Naive thymus-derived CD8-positive, alpha-beta T cell (primary cell): Measurements from ENCODE around the gene ARPC1B. TPM values are rescaled to one million over a fixed set of nuclear protein-coding genes. Genes with fewer than 3 reads are reported as not detected.
"Not testable (repeated sequence)": the region's sequence is repeated elsewhere in the genome, so short reads cannot be mapped to it uniquely, and the experiment has no call there.

Experiments used
- ATAC-seq, 2 donors: fragments of 150-1000 bp; cut with Tn5 transposase in 1 of 2; sonication (Bioruptor Pico), chemical (Tn5 transposase) in 1 of 2; 1 replicate in 1 of 2; 2 replicates in 1 of 2; pipeline ENCODE4 v1.10.0; 2021; ENCODE audit warnings: mild to moderate bottlenecking in 2 of 2, moderate library complexity in 2 of 2
- POLR2A ChIA-PET: fragments of 350-600 bp; sonication (Branson Sonifier 250); formaldehyde crosslinking; loops from one replicate; lab custom pipeline; 2021; ENCODE audit warnings: antibody characterized with exemption; lab: Charles Lee
- DNase-seq, 10 donors: peaks; one replicate each; pipeline versions ENCODE4 v3.0.0 to v3.0.0-alpha.2; 2020 to 2022
- H3K27ac Mint-ChIP-seq, 10 donors: one replicate each; pipeline ENCODE4 v1.8.0; 2020 to 2022; ENCODE audit warnings: mild to moderate bottlenecking in 10 of 10, mixed read lengths in 10 of 10, moderate library complexity in 4 of 10, inconsistent platforms in 1 of 10
- H3K27me3 Mint-ChIP-seq, 5 donors: one replicate each; pipeline ENCODE4 v1.8.0; 2021 to 2022; ENCODE audit warnings: mixed read lengths in 5 of 5
- H3K36me3 Mint-ChIP-seq, 3 donors: one replicate each; pipeline ENCODE4 v1.8.0; 2020 to 2022; ENCODE audit warnings: mixed read lengths in 3 of 3, mild to moderate bottlenecking in 2 of 3, inconsistent platforms in 1 of 3
- H3K4me1 Mint-ChIP-seq, 4 donors: one replicate each; pipeline ENCODE4 v1.8.0; 2021 to 2022; ENCODE audit warnings: mixed read lengths in 4 of 4
- H3K4me3 Mint-ChIP-seq, 10 donors: one replicate each; pipeline ENCODE4 v1.8.0; 2020 to 2022; ENCODE audit warnings: mild to moderate bottlenecking in 10 of 10, mixed read lengths in 10 of 10, moderate library complexity in 6 of 10, inconsistent platforms in 1 of 10
- H3K9me3 Mint-ChIP-seq, 9 donors: one replicate each; pipeline ENCODE4 v1.8.0; 2020 to 2022; ENCODE audit warnings: mixed read lengths in 9 of 9, mild to moderate bottlenecking in 3 of 9, inconsistent platforms in 1 of 9, moderate library complexity in 1 of 9
- polyA plus RNA-seq, 3 donors: library from polyadenylated mRNA; unstranded; fragments of 300-500 nt; fragmentation: Illumina TruSeq; gene quantifications; one replicate each; pipeline ENCODE4 v1.2.3, GENCODE V29; 2021
- total RNA-seq, 8 experiments: library from RNA in 2 of 8; stranded (reverse) in 2 of 8; gene quantifications; one replicate each; pipeline ENCODE4 v1.2.3 and lab custom pipeline; 2021 to 2026

ARPC1B gene
- 100 to 1,000 TPM; 165 to 170 TPM for total RNA-seq
- polyA plus RNA-seq, result 100 to 1,000 TPM; 597 to 712 (median 662) TPM
- total RNA-seq (lab: John Stamatoyannopoulos, UW), result 14.1 to 26.1 (median 22.8) reads per million in 6 experiments

- H3K9me3 Mint-ChIP-seq, result no peaks in the 10 kb centered on the region
- peaks cover 0 to 30% (median 6%) of the 10 kb centered on the region in 3 donors for H3K36me3 Mint-ChIP-seq
- peak within 1 kb of the TSS; percentile 87 to 99 (median 98) for H3K27ac Mint-ChIP-seq
- POLR2A ChIA-PET, result interaction anchor here (0.5 to 9.9 kb wide), 15 partner anchors 8 to 774 kb away, joined by 3 to 102 read pairs (median 5); partner anchors contain the start of genes BUD31, PDAP1 and ZNF655
- peak within 1 kb of the TSS; percentile 79 to 91 (median 87) for H3K4me3 Mint-ChIP-seq
- peak; percentile 78 to 91 (median 81) for DNase-seq
- peaks cover 15 to 48% (median 47%) of the 10 kb centered on the region in 4 donors for H3K4me1 Mint-ChIP-seq
- H3K27me3 Mint-ChIP-seq, result no peaks in the 10 kb centered on the region
- peak; percentile 51 to 59 for ATAC-seq
Measured at GRCh38 chr7:99374111-99375064, at the start of gene ARPC1B. Gene ARPC1B (plus strand): TSS chr7:99374730. CDS start chr7:99385715, 10,985 bp downstream.

- ATAC-seq, result no peak
- Mint-ChIP-seq H3K4me3 (peak overlapping the region; percentile 87 to 97 (median 92)), H3K4me1 (peaks cover 17 to 38% (median 37%) of the 10 kb centered on the region in 4 donors), H3K9me3 (no peaks in the 10 kb centered on the region), H3K27me3 (peaks cover 0 to 3% (median 0%) of the 10 kb centered on the region in 5 donors), H3K36me3 (no peaks in the 10 kb centered on the region), H3K27ac (peak overlapping the region; percentile 82 to 97 (median 94))
- peak in 2 of 10 donors; percentile 2 to 6 for DNase-seq
- POLR2A ChIA-PET, result interaction anchor here (0.5 to 1.8 kb wide), 10 partner anchors 37 to 440 kb away, joined by 3 to 10 read pairs (median 4); partner anchors contain the start of genes BUD31 and ZKSCAN5
Measured at GRCh38 chr7:99325001-99325493, 49.5 kb upstream of the ARPC1B start.

- POLR2A ChIA-PET, result interaction anchor here (0.6 to 1.8 kb wide), 10 partner anchors 12 to 441 kb away, joined by 3 to 10 read pairs (median 4); partner anchors contain the start of genes BUD31 and ZKSCAN5
- peaks cover 0 to 3% (median 0%) of the 10 kb centered on the region in 5 donors for H3K27me3 Mint-ChIP-seq
Measured at GRCh38 chr7:99325592-99326407, 48.7 kb upstream of the ARPC1B start, which contains the start of gene ARPC1A. Gene ARPC1A (plus strand): TSS chr7:99325898. CDS start chr7:99333354, 7,456 bp downstream.

GRCh38 chr7:99326408-99326782 is 48.1 kb upstream of the ARPC1B start:
- peak overlapping the region; percentile 78 to 97 (median 94) for H3K27ac Mint-ChIP-seq

More at GRCh38 chr7:99325592-99326407, 48.7 kb upstream of the ARPC1B start, which contains the start of gene ARPC1A:
- peak within 1 kb of the TSS; percentile 84 to 97 (median 94) for H3K27ac Mint-ChIP-seq
- no peaks in the 10 kb centered on the region for H3K9me3 Mint-ChIP-seq
- H3K4me3 Mint-ChIP-seq, result peak within 1 kb of the TSS; percentile 87 to 97 (median 92)
- peak; percentile 92 to 94 for ATAC-seq
- H3K4me1 Mint-ChIP-seq, result peaks cover 20 to 46% (median 44%) of the 10 kb centered on the region in 4 donors
- H3K36me3 Mint-ChIP-seq, result peaks cover 0 to 5% (median 0%) of the 10 kb centered on the region in 3 donors
- peak; percentile 85 to 94 (median 92) for DNase-seq

GRCh38 chr7:99330314-99330961 is 44.1 kb upstream of the ARPC1B start:
- Mint-ChIP-seq H3K36me3 (peaks cover 0 to 37% (median 8%) of the 10 kb centered on the region in 3 donors), H3K27ac (peak overlapping the region in 7 of 10 donors; percentile 14 to 56 (median 43)), H3K4me3 (peak overlapping the region in 6 of 10 donors; percentile 2 to 58 (median 36)), H3K4me1 (peaks cover 25 to 70% (median 55%) of the 10 kb centered on the region in 4 donors)
- H3K9me3 Mint-ChIP-seq, ATAC-seq, DNase-seq, H3K27me3 Mint-ChIP-seq: not testable (repeated sequence)
- POLR2A ChIA-PET, result interaction anchor here (0.5 kb wide), 1 partner anchor 1240 kb away, joined by 3 read pairs; no protein-coding TSS in a partner anchor

More at GRCh38 chr7:99326408-99326782, 48.1 kb upstream of the ARPC1B start:
- Mint-ChIP-seq H3K4me1 (peaks cover 20 to 51% (median 48%) of the 10 kb centered on the region in 4 donors), H3K9me3 (no peaks in the 10 kb centered on the region), H3K36me3 (peaks cover 0 to 5% (median 0%) of the 10 kb centered on the region in 3 donors), H3K4me3 (peak overlapping the region; percentile 87 to 97 (median 92)), H3K27me3 (peaks cover 0 to 3% (median 0%) of the 10 kb centered on the region in 5 donors)
- no peak for DNase-seq
- ATAC-seq, result no peak
- POLR2A ChIA-PET, result interaction anchor here (0.7 to 1.4 kb wide), 5 partner anchors 20 to 442 kb away, joined by 3 to 4 read pairs (median 3); partner anchors contain the start of genes BUD31 and PDAP1

- H3K4me1 Mint-ChIP-seq, result peaks cover 25 to 69% (median 55%) of the 10 kb centered on the region in 4 donors
Measured at GRCh38 chr7:99331002-99331401, 43.5 kb upstream of the ARPC1B start.

GRCh38 chr7:99339595-99339994 is 34.9 kb upstream of the ARPC1B start:
- peak overlapping the region in 3 of 10 donors; percentile 6 to 19 (median 19) for H3K27ac Mint-ChIP-seq
- H3K9me3 Mint-ChIP-seq, result no peaks in the 10 kb centered on the region
- H3K4me1 Mint-ChIP-seq, result peaks cover 0 to 9% (median 2%) of the 10 kb centered on the region in 4 donors
- DNase-seq (no peak), ATAC-seq (no peak)
- H3K36me3 Mint-ChIP-seq, result peaks cover 0 to 93% (median 38%) of the 10 kb centered on the region in 3 donors
- H3K27me3 Mint-ChIP-seq, result no peaks in the 10 kb centered on the region
- POLR2A ChIA-PET, result no interaction called here
- no peak overlapping the region for H3K4me3 Mint-ChIP-seq

More at GRCh38 chr7:99331002-99331401, 43.5 kb upstream of the ARPC1B start:
- no peak overlapping the region for H3K4me3 Mint-ChIP-seq
- peaks cover 0 to 43% (median 8%) of the 10 kb centered on the region in 3 donors for H3K36me3 Mint-ChIP-seq
- POLR2A ChIA-PET, result no interaction called here
- no peak for ATAC-seq
- peak overlapping the region in 2 of 10 donors; percentile 14 to 23 for H3K27ac Mint-ChIP-seq
- H3K9me3 Mint-ChIP-seq, result no peaks in the 10 kb centered on the region
- no peak for DNase-seq
- no peaks in the 10 kb centered on the region for H3K27me3 Mint-ChIP-seq

- no peak overlapping the region for H3K4me3 Mint-ChIP-seq
- ATAC-seq, result no peak
- no peak for DNase-seq
- H3K27me3 Mint-ChIP-seq, result no peaks in the 10 kb centered on the region
- no peaks in the 10 kb centered on the region for H3K9me3 Mint-ChIP-seq
- POLR2A ChIA-PET, result interaction anchor here (0.9 kb wide), 1 partner anchor 164 kb away, joined by 3 read pairs; no protein-coding TSS in a partner anchor
- H3K27ac Mint-ChIP-seq, result no peak overlapping the region
- H3K4me1 Mint-ChIP-seq, result peaks cover 0 to 5% (median 2%) of the 10 kb centered on the region in 4 donors
- H3K36me3 Mint-ChIP-seq, result peaks cover 0 to 92% (median 36%) of the 10 kb centered on the region in 3 donors
Measured at GRCh38 chr7:99340659-99341058, 33.9 kb upstream of the ARPC1B start.

GRCh38 chr7:99344061-99344647 is 30.4 kb upstream of the ARPC1B start:
- Mint-ChIP-seq H3K4me1 (peaks cover 0 to 5% (median 2%) of the 10 kb centered on the region in 4 donors), H3K27ac (peak overlapping the region in 3 of 10 donors; percentile 13 to 28 (median 24)), H3K4me3 (no peak overlapping the region), H3K27me3 (no peaks in the 10 kb centered on the region), H3K36me3 (peaks cover 0 to 90% (median 31%) of the 10 kb centered on the region in 3 donors), H3K9me3 (no peaks in the 10 kb centered on the region)
- ATAC-seq (no peak), DNase-seq (no peak)
- POLR2A ChIA-PET, result interaction anchor here (0.6 kb wide), 2 partner anchors 30 to 58 kb away, joined by 3 to 5 read pairs; no protein-coding TSS in a partner anchor

GRCh38 chr7:99350641-99351040 is 23.9 kb upstream of the ARPC1B start:
- H3K27me3 Mint-ChIP-seq, ATAC-seq, H3K4me3 Mint-ChIP-seq, H3K9me3 Mint-ChIP-seq, DNase-seq, POLR2A ChIA-PET, H3K4me1 Mint-ChIP-seq: not testable (repeated sequence)
- H3K27ac Mint-ChIP-seq, result peak overlapping the region in 7 of 10 donors; percentile 5 to 81 (median 40)
- peaks cover 0 to 86% (median 13%) of the 10 kb centered on the region in 3 donors for H3K36me3 Mint-ChIP-seq
